Heart right ventricle (tissue), 16 donors: Measurements from ENCODE around the gene EGFL6. TPM values are rescaled to one million over a fixed set of nuclear protein-coding genes. Genes with fewer than 3 reads are reported as not detected.
A peak's percentile ranks its signal among the peaks of the same experiment; 100 is the strongest.

ENCODE experiments used
- ATAC-seq, 8 donors: fragments of 200-7000 bp; cut with Tn5 transposase; one replicate each; pipeline ENCODE4 v1.9.1; 2020; ENCODE audit warnings: mild to moderate bottlenecking in 8 of 8, moderate library complexity in 8 of 8, moderate number of reproducible peaks in 1 of 8
- DNase-seq, 2 donors: peaks; one replicate each; pipeline ENCODE4 v3.0.0-alpha.2; 2020
- H3K27ac ChIP-seq, 10 donors: fragments of 200-600 bp; sonication (generic) in 2 of 10; one replicate each; pipeline versions ENCODE4 v1.5.0 to v1.8.0; 2020 to 2022; ENCODE audit warnings: mild to moderate bottlenecking in 3 of 10
- H3K27me3 ChIP-seq, 7 donors: fragments of 200-600 bp; one replicate each; pipeline ENCODE4 v1.8.0; 2021 to 2022; ENCODE audit warnings: mild to moderate bottlenecking in 2 of 7
- H3K36me3 ChIP-seq, 9 donors: fragments of 200-600 bp; sonication (generic) in 1 of 9; one replicate each; pipeline versions ENCODE4 v1.5.0 to v1.8.0; 2020 to 2022; ENCODE audit warnings: mild to moderate bottlenecking in 2 of 9
- H3K4me1 ChIP-seq, 9 donors: fragments of 200-600 bp; sonication (generic) in 1 of 9; one replicate each; pipeline versions ENCODE4 v1.5.0 to v1.8.0; 2020 to 2022; ENCODE audit warnings: mild to moderate bottlenecking in 4 of 9
- H3K4me3 ChIP-seq, 10 donors: fragments of 200-600 bp; sonication (generic) in 2 of 10; one replicate each; pipeline versions ENCODE4 v1.5.0 to v1.8.0; 2020 to 2022; ENCODE audit warnings: mild to moderate bottlenecking in 7 of 10, moderate library complexity in 2 of 10
- H3K9me3 ChIP-seq, 11 donors: fragments of 200-600 bp in 10 of 11; sonication (generic) in 2 of 11; one replicate each; pipeline versions ENCODE4 v1.5.0 to v1.8.0; 2013 to 2022; ENCODE audit warnings: mild to moderate bottlenecking in 2 of 11, control low read depth in 1 of 11, moderate library complexity in 1 of 11
- CTCF ChIP-seq, 9 donors: fragments of 200-600 bp; sonication (generic) in 2 of 9; IDR thresholded peaks; one replicate each; pipeline versions ENCODE4 v1.5.0 to v1.8.0; 2021 to 2022; ENCODE audit warnings: antibody characterized with exemption in 9 of 9, mild to moderate bottlenecking in 5 of 9, moderate library complexity in 1 of 9
- whole genome bisulfite sequencing, 2 donors: extraction: QIAGEN DNeasy Blood & Tissue Kit; methylation state at CpG; one replicate each; pipeline ENCODE4 v1.1.7; 2013; ENCODE audit warnings: inconsistent platforms in 1 of 2; 5-methylcytosine and 5-hydroxymethylcytosine counted together
- intact Hi-C, 10 donors: fragments of 100-400 bp; cut with DNase I; formaldehyde crosslinking; loops; one replicate each; pipeline versions ENCODE4 v1.11.1 to v1.14.2; 2022
- long read RNA-seq, 3 donors: library from polyadenylated mRNA; unstranded; transcript quantifications; one replicate each; pipeline ENCODE4 v2.0.0, GENCODE V29; 2020 to 2021
- polyA plus RNA-seq, 2 donors: library from polyadenylated mRNA; stranded (reverse); fragments of 200-250 nt; gene quantifications; one replicate each; pipeline ENCODE4 v1.2.3, GENCODE V29; 2013
- total RNA-seq, 10 donors: library from RNA; stranded (reverse); fragmentation: NEBNext Ultra II Directional in 3 of 10; extraction: Animal tissue kit (Norgen Biotek cat#: 25700) in 3 of 10; gene quantifications; one replicate each; pipeline versions ENCODE4 v1.2.1 to v1.2.4, GENCODE V29; 2021 to 2023
- donor health status: Arrhythmogenic right ventricular cardiomyopathy.
- donor health status: ischemic (EF 13 %, LVEDD 7.1; RV severe dilation, severe dysfunction).
- donor health status: healthy with polysubstance abuse.
- donor health status: DM: no; HTN: yes; CAD: no.
- donor health status: DM: no; HTN: no; CAD: no.
- donor health status: ischemic (EF 25% LVEDD 6.9; RV normal size, moderate dysfunction).
- donor health status: ischemic (EF 25% LVEDD 5.7; RV mildly dilated, moderate dysfunction).
- donor health status: healthy.
- donor health status: DM: yes; HTN: yes; CAD: no.
- donor health status: Ischemic cardiomyopathy.
- donor health status: ischemic (EF 35%, LVEDD 5.7; RV mildly dilated, moderate dysfunction).
- donor health status: nonischemic (EF 11% LVEDD 7.7; RV severe dilation, severe dysfunction).
- donor health status: DM: yes; HTN: yes; CAD: no.
- donor health status: PGD.
- donor health status: ischemic (EF 29% LVEDD 5.4; RV normal size, mild dysfunction).
- donor health status: nonischemic (EF 23%, LVEDD 6.1; RV moderate dilation, normal function).

The EGFL6 gene
- total RNA-seq (under 1 TPM in 1 of 10 donors, not detected in 9; 0.11 TPM), polyA plus RNA-seq (not detected)
- long read RNA-seq, donor 1: 0 reads
- long read RNA-seq, donor 2: 0 reads
- long read RNA-seq, donor 3: 0 reads

DNA sequence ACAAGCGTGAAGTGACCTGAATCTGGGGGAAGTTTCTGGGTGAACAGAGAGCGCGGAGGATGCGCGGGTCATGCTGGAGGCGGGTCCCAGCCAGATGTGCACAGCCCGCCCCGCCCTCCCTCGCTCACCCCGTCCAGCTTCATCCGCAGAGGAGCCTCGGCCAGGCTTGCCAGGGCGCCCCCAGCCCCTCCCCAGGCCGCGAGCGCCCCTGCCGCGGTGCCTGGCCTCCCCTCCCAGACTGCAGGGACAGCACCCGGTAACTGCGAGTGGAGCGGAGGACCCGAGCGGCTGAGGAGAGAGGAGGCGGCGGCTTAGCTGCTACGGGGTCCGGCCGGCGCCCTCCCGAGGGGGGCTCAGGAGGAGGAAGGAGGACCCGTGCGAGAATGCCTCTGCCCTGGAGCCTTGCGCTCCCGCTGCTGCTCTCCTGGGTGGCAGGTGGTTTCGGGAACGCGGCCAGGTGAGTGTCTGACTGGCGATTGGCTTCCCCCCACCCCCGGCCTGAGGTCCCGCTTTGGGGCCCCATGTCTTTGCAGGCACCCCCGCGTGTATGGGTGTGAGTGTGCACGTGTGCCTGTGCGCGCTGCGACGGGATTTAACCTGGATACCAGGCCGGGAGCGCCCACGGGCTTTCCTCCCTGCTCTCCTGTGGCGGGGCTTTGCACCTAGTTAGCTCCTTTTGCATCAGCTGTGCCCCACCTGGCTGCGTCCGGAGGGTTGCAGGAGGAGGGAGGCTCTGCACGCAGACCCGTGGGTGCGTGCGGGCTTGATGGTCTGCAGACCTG is at the start of gene EGFL6:
EGFL6 (plus strand) TSS at position 123 of the 782 bp plus-strand sequence; CDS start at position 384, 261 bp downstream.
- no peak for TF ChIP-seq CTCF (IDR thresholded peaks at IDR 0.05)
- Histone ChIP-seq H3K4me3 (peak within 1 kb of the TSS in 5 of 10 donors; percentile 7 to 27 (median 22)), H3K27ac (no peak within 1 kb of the TSS), H3K4me1 (peaks cover 0 to 7% (median 0%) of the 10 kb centered on the region in 9 donors), H3K27me3 (peaks cover 0 to 89% (median 8%) of the 10 kb centered on the region in 7 donors), H3K9me3 (no peaks in the 10 kb centered on the region), H3K36me3 (no peaks in the 10 kb centered on the region)
- intact Hi-C loops: no loop called here
- ATAC-seq (no peak), DNase-seq (no peak)
- 2 to 3% methylated on average over 41 to 56 of the region's 57 CpGs for WGBS, 2 donors

DNA sequence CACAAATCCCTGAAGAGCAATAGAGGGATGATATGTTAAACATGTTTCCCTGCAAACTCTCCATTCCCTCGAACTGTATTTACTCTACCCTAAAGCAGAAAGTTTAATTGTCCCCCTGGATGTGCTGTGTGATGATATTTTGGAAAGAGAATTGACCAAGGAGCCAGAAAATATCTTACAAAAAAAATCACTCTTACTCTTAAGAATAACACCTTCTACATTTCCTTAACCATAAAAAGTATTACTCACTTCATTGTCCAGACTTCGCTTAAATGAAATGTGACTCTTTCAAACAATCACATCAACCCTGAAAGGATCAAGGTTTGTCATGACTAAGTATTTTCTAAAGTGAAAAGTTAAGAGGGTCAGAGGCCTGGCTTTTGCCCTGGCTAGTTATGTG is 49.0 kb upstream of the EGFL6 start:
- H3K36me3 ChIP-seq: no peaks in the 10 kb centered on the region
- no peak for TF ChIP-seq CTCF (IDR thresholded peaks at IDR 0.05)
- WGBS, 2 donors: 74 to 86% methylated on average over 2 of the region's 2 CpGs
- no peak overlapping the region for H3K4me3 ChIP-seq
- DNase-seq (no peak), ATAC-seq (no peak)
- H3K27me3 ChIP-seq: peaks cover 0 to 54% (median 0%) of the 10 kb centered on the region in 7 donors
- H3K4me1 ChIP-seq: no peaks in the 10 kb centered on the region
- intact Hi-C loops: no loop called here
- H3K9me3 ChIP-seq: no peaks in the 10 kb centered on the region
- no peak overlapping the region for H3K27ac ChIP-seq

GRCh38 chrX:13520936-13521335 is 48.5 kb upstream of the EGFL6 start:
- ATAC-seq: no peak
- Histone ChIP-seq H3K36me3 (no peaks in the 10 kb centered on the region), H3K9me3 (no peaks in the 10 kb centered on the region), H3K27ac (no peak overlapping the region), H3K4me1 (no peaks in the 10 kb centered on the region), H3K27me3 (peaks cover 0 to 54% (median 0%) of the 10 kb centered on the region in 7 donors), H3K4me3 (no peak overlapping the region)
- WGBS, 2 donors: 47 to 60% methylated on average over 2 of the region's 2 CpGs
- no peak for TF ChIP-seq CTCF (IDR thresholded peaks at IDR 0.05)
- intact Hi-C loops: no loop called here
- no peak for DNase-seq

GRCh38 chrX:13522811-13523210 is 46.6 kb upstream of the EGFL6 start:
- Histone ChIP-seq H3K4me1 (no peaks in the 10 kb centered on the region), H3K36me3 (no peaks in the 10 kb centered on the region), H3K9me3 (no peaks in the 10 kb centered on the region), H3K27me3 (peaks cover 0 to 60% (median 0%) of the 10 kb centered on the region in 7 donors), H3K27ac (no peak overlapping the region), H3K4me3 (no peak overlapping the region)
- TF ChIP-seq CTCF (IDR thresholded peaks at IDR 0.05): no peak
- ATAC-seq: no peak
- DNase-seq: no peak
- 41 to 64% methylated on average over 1 of the region's 1 CpG for WGBS, 2 donors
- intact Hi-C loops: no loop called here
